Stimulated activated naive CD4-positive, alpha-beta T cell treated with Interleukin-2 at 50 U/mL for 16 hours (primary cell): ENCODE results near the gene CLDN6.
"Not testable (repeated sequence)": the region's sequence is repeated elsewhere in the genome, so short reads cannot be mapped to it uniquely, and the experiment has no call there.

Experiments
- DNase-seq: peaks from one replicate; lab custom pipeline; 2025; lab: John Stamatoyannopoulos, UW

The CLDN6 gene

GRCh38 chr16:3052571-3053329, 34.8 kb upstream of the CLDN6 start:
- not testable (repeated sequence) for DNase-seq

GRCh38 chr16:3051494-3051893, 33.5 kb upstream of the CLDN6 start:
- no peak for DNase-seq

DNA sequence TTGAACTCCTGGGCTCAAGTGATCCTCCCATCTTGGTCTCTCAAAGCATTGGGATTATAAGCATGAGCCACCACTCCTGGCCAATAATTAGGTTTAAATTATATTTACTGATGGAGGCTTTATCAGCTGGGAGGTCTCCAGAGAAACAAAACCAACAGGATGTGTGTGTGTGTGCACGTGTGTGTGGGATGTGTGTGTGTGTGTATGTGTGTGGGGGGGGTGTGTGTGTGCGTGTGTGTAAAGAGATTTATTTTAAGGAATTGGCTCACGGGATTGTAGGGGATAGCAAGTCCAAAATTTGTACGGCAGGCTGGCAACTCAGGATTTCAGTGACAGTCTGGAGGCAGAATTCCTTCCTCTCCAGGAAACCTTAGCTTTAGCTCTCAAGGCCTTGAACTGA, 33.0 kb upstream of the CLDN6 start:
- DNase-seq, result no peak

DNA sequence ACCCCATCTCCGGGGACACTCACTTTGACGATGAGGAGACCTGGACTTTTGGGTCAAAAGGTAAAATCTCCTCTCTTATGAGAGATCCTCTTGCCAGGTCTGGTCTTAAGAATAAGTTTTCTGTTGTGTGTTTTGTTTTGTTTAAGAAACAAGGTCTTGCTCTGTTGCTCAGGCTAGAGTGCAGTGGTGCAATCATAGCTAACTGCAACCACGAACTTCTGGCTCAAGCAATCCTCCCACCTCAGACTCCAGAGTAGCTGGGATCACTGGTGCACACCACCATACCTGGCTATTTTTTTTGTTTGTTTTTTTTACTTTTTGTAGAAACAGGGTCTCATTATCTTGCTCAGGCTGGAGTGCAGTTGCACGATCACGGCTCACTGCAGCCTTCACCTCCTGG, 32.5 kb upstream of the CLDN6 start:
- DNase-seq, result no peak

- no peak for DNase-seq
Measured at GRCh38 chr16:3049921-3050481, 32.0 kb upstream of the CLDN6 start.

- DNase-seq, result no peak
Measured at GRCh38 chr16:3047387-3047720, 29.4 kb upstream of the CLDN6 start.

DNA sequence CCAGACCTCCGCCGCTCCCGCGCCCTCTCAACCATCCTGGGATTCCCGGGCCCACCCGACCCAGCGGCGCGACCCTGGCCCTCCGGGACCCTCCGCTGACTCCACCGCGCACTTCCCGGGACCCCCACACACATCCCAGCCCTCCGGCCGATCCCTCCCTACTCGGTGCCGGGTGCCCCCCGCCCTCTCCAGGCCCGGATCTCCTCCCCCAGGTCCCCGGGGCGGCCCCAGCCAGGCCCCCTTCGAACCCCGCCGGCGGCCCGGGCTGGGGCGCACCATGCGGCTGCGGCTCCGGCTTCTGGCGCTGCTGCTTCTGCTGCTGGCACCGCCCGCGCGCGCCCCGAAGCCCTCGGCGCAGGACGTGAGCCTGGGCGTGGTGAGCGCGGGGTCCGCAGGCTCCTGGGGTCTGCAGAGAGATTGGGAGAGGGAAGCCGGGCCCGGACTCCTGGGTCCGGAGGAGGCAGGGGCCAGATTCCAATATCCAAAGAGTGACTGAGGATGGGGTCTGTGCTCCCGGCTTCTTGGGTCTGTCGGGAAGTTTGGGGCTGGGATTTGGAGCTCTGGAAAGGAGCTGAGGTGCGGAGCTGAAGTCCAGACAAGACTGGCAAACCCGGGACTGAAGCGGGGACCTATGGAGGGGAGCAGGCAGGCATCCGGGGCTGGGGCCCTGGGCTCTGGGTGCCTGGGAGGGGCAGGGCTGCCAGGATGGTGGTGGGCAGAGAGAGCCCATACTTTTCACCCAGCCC, 28.8 kb upstream of the CLDN6 start:
- DNase-seq, result no peak

- no peak for DNase-seq
Measured at GRCh38 chr16:3045758-3046640, 28.0 kb upstream of the CLDN6 start, which contains the start of gene MMP25. Gene MMP25 (plus strand): TSS chr16:3046561. CDS start chr16:3046918, 357 bp downstream.

DNA sequence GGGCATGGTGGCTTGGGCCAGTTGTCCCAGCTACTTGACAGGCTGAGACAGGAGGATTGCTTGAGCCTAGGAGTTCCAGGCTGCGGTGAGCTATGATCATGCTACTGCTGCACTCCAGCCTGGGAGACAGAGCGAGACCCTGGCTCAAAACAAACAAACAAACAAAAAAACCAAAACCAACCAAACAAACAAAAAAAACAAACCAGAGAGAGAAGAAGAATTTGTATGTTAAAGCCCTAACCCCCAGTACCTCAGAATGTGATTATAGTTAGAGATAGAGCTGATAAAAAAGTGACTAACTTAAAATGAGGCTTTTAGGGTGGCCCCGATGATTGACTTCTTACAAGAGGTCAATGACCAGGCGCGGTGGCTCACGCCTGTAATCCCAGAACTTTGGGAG, 26.7 kb upstream of the CLDN6 start:
- DNase-seq, result no peak

GRCh38 chr16:3042376-3042775, 24.4 kb upstream of the CLDN6 start:
- no peak for DNase-seq

DNA sequence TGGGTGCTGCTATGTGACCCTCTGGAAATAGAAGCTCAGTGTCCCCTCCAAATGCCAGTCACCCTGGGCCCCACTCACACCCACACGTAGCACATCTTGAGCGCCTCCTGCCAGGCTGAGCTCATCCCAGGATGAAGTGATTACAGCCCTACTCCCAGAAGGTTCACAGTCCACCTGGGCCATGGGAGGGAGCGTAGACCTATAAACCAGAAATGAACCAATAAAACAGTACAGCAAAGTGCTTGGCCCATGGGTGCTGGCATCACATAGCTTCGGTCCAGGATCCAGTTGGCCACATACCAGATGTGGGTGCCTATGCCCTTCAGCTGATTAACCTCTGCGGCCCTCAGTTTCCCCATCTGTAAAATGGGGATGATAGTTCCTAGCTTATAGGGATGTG, 20.9 kb upstream of the CLDN6 start:
- DNase-seq, result no peak

DNA sequence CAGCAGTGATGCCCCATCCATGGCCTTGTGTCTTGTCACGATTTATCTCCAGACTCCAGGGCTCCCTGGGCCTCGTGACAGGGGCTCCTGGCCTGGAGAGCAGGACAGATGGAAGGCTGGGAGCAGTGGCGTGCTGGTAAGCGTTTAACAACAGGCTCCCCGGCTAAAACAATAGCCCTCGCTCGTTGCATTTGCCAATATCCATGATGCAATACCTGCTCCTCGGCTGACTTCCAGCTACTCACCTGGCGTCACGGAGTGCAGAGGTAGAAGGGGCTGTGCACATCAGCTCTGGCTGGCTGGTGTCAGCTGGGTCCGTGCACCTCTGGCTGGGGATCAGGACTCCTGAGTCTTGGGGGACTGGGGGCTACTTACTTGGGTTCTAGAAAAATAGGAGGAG, 20.3 kb upstream of the CLDN6 start:
- no peak for DNase-seq

GRCh38 chr16:3036726-3037315, 18.8 kb upstream of the CLDN6 start, which contains the start of gene BICDL2:
Gene BICDL2 (minus strand): TSS chr16:3036944. CDS start chr16:3035496, 1,448 bp downstream.
- DNase-seq, result no peak

DNA sequence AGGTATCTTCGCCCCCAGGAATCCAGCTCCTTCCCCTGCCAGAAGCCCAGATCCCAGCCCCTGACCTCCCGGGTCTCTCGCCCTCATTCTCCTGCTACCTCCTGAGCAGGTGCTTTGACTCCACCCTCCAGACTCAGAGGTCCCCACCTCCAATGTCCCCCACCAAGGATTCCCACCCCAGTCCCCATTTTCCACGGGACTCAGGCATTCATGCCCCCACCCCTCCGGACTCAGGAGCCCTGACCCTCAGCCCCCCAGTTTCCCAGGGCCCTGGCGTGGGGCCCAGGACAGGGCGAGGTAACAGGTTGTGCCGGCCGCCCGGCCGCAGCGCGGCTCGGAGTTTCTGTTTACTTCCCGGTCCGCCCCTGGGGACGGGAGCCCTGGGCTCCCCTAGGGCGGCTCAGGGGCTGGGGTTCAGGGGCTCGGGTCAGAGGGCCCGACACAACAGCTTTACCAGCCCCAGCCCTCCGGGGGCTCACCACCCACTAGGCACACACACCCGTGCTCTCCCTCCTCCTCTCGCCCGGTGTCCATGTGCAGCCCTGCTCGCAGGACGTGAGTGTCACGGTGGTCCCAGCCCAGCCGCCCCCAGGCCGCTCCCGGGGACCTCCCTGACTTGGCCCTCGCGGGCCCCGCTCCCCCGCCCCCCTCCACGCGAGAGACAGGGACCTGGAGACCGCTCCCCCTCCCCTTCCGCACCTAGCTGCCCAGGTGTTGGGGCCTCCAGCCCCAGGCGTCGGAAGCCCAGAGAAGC, 18.2 kb upstream of the CLDN6 start:
- DNase-seq, result no peak

GRCh38 chr16:3035289-3035971, 17.4 kb upstream of the CLDN6 start:
- no peak for DNase-seq

DNA sequence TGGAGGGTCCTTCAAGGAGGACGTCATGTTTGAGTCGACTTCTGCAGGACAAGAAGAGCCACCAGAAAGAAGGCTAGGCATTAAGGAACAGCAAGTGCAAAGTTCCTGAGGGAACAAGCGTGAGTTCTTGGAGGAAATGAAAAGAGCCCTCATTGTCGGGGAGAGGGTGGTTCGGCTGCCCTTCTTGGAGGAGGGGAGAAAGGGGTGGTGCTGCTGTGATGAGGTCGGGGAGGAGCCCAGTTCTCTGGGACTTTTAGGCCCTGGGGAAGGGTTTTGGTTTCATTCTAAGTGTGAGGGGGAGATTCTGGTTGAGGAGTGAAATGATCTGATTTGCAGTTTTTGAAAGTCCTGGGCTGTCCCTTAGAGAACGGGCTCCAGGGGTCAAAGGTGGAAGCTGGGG, 14.6 kb upstream of the CLDN6 start:
- no peak for DNase-seq

GRCh38 chr16:3030222-3031212, 12.5 kb upstream of the CLDN6 start:
- DNase-seq, result no peak

GRCh38 chr16:3029491-3030221, 11.7 kb upstream of the CLDN6 start:
- DNase-seq, result peak; percentile 38
